SKM-1 (cell line): ENCODE measurements around the gene SIGLEC1.

ENCODE experiments used
- DNase-seq: peaks from one replicate; lab custom pipeline; 2025; ENCODE audit not compliant: unreplicated experiment; lab: John Stamatoyannopoulos, UW

The SIGLEC1 gene

GRCh38 chr20:3744806-3745685 is 32.6 kb upstream of the SIGLEC1 start:
- no peak for DNase-seq

GRCh38 chr20:3744037-3744436 is 31.6 kb upstream of the SIGLEC1 start:
- no peak for DNase-seq

GRCh38 chr20:3743251-3743650 is 30.9 kb upstream of the SIGLEC1 start:
- no peak for DNase-seq

- DNase-seq, result no peak
Observed at GRCh38 chr20:3741836-3742458, 29.5 kb upstream of the SIGLEC1 start.

- no peak for DNase-seq
Observed at GRCh38 chr20:3740615-3741301, 28.4 kb upstream of the SIGLEC1 start.

- DNase-seq, result no peak
Observed at GRCh38 chr20:3739926-3740451, 27.6 kb upstream of the SIGLEC1 start.

- no peak for DNase-seq
Observed at GRCh38 chr20:3739054-3739925, 26.9 kb upstream of the SIGLEC1 start.

GRCh38 chr20:3738111-3739053 is 26.0 kb upstream of the SIGLEC1 start:
- no peak for DNase-seq

GRCh38 chr20:3735768-3736167 is 23.4 kb upstream of the SIGLEC1 start:
- no peak for DNase-seq

GRCh38 chr20:3734111-3734843 is 21.9 kb upstream of the SIGLEC1 start:
- no peak for DNase-seq

GRCh38 chr20:3733119-3733995 is 21.0 kb upstream of the SIGLEC1 start:
- no peak for DNase-seq

GRCh38 chr20:3732327-3733118 is 20.1 kb upstream of the SIGLEC1 start, which contains the start of gene HSPA12B:
TSS of gene HSPA12B (plus strand) at chr20:3732685. CDS start at chr20:3738675, 5,990 bp downstream.
- no peak for DNase-seq

- DNase-seq, result no peak
Observed at GRCh38 chr20:3731944-3732326, 19.5 kb upstream of the SIGLEC1 start.

GRCh38 chr20:3730803-3731672 is 18.6 kb upstream of the SIGLEC1 start:
- no peak for DNase-seq

GRCh38 chr20:3729811-3730540 is 17.6 kb upstream of the SIGLEC1 start:
- DNase-seq, result no peak
